ENCODE measurements around the gene AGPAT1.
A peak's percentile ranks its signal among the peaks of the same experiment; 100 is the strongest.

AGPAT1 gene

DNA sequence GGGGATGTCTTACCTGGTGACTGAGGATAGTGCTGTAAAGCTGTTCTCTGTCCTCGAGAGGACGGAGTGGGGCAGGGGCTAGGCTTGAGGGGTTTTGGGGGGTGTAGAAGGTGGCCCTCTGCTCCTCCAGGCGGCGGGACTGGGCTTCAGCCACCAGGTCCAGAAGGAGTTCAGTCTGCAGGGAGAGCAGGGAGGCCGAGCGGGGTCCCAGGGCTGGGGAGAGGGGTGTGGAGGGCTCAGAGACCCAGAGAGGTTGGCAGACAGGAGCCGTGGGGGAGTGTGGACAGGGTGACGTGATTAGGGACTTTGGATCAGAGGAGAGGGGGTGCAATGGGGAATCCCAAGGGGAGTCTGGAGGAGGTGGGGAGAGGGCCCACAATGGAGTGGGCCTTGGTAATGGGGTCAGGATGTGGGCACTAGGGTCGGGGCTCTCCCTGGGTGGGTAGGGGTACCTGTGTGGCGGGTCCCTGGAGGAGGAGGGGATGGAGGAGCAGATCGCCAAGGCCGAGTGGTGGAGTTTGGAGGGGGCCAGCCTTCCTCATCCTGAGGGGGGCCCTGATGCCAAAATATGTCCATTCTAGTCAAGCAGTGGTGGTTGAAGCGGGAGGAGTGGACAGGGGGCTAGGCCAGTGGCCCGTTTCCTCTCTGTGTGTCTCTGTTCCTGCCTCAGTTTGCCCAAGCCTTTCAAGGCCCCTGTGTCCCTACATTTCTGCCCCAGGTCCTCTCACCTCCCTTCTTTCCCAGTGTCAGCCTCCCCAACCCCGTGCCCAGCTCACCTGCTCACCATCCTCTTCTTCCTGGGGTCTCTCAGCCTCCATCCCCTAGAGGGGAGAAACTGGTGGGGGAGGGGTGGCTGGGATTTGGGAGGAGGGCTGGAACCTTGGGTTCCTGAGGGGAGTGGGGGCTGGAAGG lies 16.1 kb upstream of the AGPAT1 start:
- no peak overlapping the region for H3K27ac ChIP-seq
- TF ChIP-seq ZFX (IDR thresholded peaks at IDR 0.05; ENCODE audit: borderline replicate concordance), result no peak
- TF ChIP-seq, protein P1, sequence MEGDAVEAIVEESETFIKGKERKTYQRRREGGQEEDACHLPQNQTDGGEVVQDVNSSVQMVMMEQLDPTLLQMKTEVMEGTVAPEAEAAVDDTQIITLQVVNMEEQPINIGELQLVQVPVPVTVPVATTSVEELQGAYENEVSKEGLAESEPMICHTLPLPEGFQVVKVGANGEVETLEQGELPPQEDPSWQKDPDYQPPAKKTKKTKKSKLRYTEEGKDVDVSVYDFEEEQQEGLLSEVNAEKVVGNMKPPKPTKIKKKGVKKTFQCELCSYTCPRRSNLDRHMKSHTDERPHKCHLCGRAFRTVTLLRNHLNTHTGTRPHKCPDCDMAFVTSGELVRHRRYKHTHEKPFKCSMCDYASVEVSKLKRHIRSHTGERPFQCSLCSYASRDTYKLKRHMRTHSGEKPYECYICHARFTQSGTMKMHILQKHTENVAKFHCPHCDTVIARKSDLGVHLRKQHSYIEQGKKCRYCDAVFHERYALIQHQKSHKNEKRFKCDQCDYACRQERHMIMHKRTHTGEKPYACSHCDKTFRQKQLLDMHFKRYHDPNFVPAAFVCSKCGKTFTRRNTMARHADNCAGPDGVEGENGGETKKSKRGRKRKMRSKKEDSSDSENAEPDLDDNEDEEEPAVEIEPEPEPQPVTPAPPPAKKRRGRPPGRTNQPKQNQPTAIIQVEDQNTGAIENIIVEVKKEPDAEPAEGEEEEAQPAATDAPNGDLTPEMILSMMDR (IDR thresholded peaks at IDR 0.05), result no peak

DNA sequence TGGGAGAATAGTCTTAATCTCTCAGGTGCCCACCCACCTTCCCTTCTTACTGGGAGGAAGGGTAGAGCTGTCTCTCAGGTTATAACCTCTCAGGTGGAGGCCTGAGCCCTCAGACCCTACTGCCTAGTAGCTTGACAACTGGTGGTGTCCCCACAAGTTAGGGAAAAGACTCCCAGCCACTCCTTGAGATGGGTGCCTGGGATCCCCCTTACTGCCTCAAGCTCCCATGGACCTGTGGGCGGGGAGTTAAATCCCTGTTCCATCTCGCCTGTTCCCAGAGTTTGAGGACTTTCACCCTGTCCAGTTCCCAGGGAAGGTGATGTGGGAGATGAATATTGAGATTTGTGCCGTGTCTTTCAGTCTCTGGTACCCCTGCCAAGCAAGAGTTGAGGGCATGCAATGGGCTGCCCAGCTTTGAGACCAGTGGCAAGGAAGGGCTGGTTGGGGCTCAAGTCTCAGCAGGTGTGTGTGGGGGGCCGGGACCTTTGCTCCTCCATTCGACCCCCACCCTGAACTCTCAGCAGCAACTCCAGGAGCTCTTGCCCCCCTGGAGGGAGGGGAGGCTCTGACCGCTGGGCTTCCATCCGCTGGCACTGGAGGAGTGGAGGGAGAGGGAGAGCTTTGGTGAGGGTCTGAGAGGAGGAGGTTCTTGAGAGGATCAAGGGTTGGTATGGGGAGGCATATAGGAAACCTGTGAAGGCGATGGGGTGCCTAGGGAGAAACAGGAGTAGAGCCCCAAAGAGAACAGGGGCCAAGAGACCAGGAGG lies 15.2 kb upstream of the AGPAT1 start:
- TF ChIP-seq, protein P1 (IDR thresholded peaks at IDR 0.05), result no peak
- no peak for TF ChIP-seq ZFX (IDR thresholded peaks at IDR 0.05; ENCODE audit: borderline replicate concordance)

GRCh38 chr6:32190054-32190851 lies 14.4 kb upstream of the AGPAT1 start, which contains the start of gene PBX2:
TSS of gene PBX2 (minus strand) at chr6:32190202. CDS start at chr6:32189915, 287 bp downstream.
- TF ChIP-seq ZFX (IDR thresholded peaks at IDR 0.05; ENCODE audit: borderline replicate concordance), result no peak
- TF ChIP-seq, protein P1 (IDR thresholded peaks at IDR 0.05), result no peak
- peak within 1 kb of the TSS; percentile 87 for H3K27ac ChIP-seq

More for the DNA sequence above, 15.2 kb upstream of the AGPAT1 start:
- H3K27ac ChIP-seq, result peak overlapping the region; percentile 87

GRCh38 chr6:32189742-32190053 lies 13.8 kb upstream of the AGPAT1 start:
- TF ChIP-seq, protein P1 (IDR thresholded peaks at IDR 0.05), result no peak
- no peak for TF ChIP-seq ZFX (IDR thresholded peaks at IDR 0.05; ENCODE audit: borderline replicate concordance)
- H3K27ac ChIP-seq, result peak overlapping the region; percentile 87

GRCh38 chr6:32189069-32189741 lies 13.3 kb upstream of the AGPAT1 start:
- TF ChIP-seq ZFX (IDR thresholded peaks at IDR 0.05; ENCODE audit: borderline replicate concordance), result no peak
- H3K27ac ChIP-seq, result peak overlapping the region; percentile 87

DNA sequence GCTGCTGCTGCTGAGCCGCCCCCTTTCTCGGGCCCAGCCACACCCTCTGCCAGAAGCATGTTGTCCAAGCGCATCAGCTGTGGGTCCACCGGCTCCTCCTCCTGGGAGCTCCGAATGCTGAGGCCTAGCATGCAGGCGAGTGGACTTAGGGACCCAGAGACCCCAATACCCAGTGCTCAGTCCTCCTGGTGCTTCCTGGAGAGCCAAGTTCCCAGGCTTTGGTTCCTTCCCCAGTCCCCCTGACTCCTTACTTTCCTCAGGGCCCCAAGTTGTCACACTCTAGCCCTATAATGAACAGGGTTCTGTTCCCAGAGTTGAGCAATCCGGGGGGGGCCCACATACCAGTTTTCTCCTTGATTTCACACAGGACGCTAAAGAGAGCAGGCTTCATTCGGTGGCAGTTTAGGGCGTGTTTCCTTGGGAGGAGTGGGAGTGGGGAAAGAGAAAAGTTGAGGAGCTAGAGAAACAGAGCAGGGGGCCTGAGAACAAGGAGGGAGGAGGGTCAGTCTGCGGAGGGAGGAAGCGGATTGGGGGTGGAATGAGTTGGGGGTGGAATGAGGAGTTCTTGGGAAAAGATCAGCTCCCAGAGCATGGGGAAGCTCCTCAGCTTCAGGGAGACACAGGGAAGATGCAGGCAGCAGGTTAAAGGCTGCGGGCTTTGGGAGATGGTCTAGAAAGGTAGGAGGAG lies 12.6 kb upstream of the AGPAT1 start:
- no peak for TF ChIP-seq ZFX (IDR thresholded peaks at IDR 0.05; ENCODE audit: borderline replicate concordance)
- TF ChIP-seq, protein P1 (IDR thresholded peaks at IDR 0.05), result no peak
- H3K27ac ChIP-seq, result peak overlapping the region; percentile 87

DNA sequence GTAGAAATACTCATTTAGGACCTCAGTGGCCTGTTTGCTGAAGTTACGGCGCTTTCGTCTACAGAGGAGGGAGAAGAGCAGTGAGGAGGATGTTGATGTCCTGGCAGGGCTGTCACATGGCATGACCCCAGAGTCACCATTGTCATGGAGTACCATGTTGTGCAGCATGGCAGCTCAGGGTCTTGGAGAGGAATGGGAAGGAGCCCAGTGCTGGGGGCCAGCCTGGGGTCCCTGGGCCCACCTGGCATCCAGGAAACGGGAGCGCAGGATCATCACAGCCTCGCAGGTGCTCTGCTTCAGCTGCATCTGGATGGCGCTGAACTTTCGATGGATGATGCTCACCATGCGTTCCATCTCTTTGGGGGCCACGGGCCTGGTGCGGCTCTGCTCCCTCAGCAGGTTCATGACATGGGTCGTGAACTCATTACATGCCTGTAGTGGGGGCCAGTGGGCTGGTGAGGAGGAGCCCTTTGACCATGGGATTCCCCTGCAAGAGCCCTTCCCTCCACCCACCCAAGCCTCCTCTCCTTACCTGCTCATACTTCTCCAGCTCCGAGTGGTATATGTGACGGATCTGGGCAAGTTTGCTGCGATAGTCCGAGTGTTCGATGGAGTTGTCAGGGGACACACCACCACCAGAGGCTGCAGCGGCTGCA lies 12.0 kb upstream of the AGPAT1 start:
- H3K27ac ChIP-seq, result peak overlapping the region; percentile 87

Measured in 22Rv1 (cell line).